K562 (cell line): Measurements from ENCODE around the gene GZF1. TPM values are rescaled to one million over a fixed set of nuclear protein-coding genes. Genes with fewer than 3 reads are reported as not detected.

Experiments
- CCNT2 ChIP-seq: IDR thresholded peaks from 2 replicates; pipeline ENCODE4 v1.6.1; 2011; ENCODE audit warnings: borderline replicate concordance, low read depth, mild to moderate bottlenecking, moderate library complexity, mixed read lengths, low read length; ENCODE audit not compliant: insufficient read length; ENCODE audit errors: extremely low read depth
- IRF2 ChIP-seq: sonication (generic); formaldehyde crosslinking; IDR thresholded peaks from 2 replicates; pipeline ENCODE4 v1.8.1; 2022; ENCODE audit warnings: mild to moderate bottlenecking, missing genetic modification reagents
- SAFB ChIP-seq: fragments of 200-400 bp; formaldehyde crosslinking; IDR thresholded peaks from 2 replicates; pipeline ENCODE4 v1.6.1; 2017; ENCODE audit warnings: low read depth, low read length, borderline replicate concordance
- ZBTB7A ChIP-seq: IDR thresholded peaks from 2 replicates; pipeline ENCODE4 v1.6.1; 2011; ENCODE audit warnings: low read depth, mild to moderate bottlenecking, low read length, moderate library complexity, borderline replicate concordance; ENCODE audit not compliant: control insufficient read depth
- ZNF316 ChIP-seq: fragments of 450-650 bp; IDR thresholded peaks from 2 replicates; pipeline ENCODE4 v1.6.1; 2016
- polyA plus RNA-seq, 8 experiments: library from polyadenylated mRNA; depleted of rRNA in 4 of 8; stranded (reverse) in 5 of 8; unstranded in 3 of 8; fragments of >200 nt; fragmentation: Nextera tagmentation in 2 of 8; fragmentation: Illumina TruSeq in 1 of 8; extraction: Ambion mirVana in 2 of 8; extraction: Trizol in 1 of 8; gene quantifications; 2 replicates each; pipeline versions ENCODE4 v1.2.1 to v1.2.3, GENCODE V29; 2011 to 2014; ENCODE audit warnings: inconsistent platforms in 1 of 8, missing spikeins in 1 of 8
- total RNA-seq, 7 experiments: library from RNA; depleted of rRNA in 6 of 7; stranded (reverse); fragments of >200 nt in 6 of 7; fragmentation: Illumina TruSeq in 2 of 7; extraction: Trizol in 2 of 7; gene quantifications; 2 replicates each; pipeline versions ENCODE4 v1.2.1 to v1.2.3, GENCODE V29; 2011 to 2021; ENCODE audit warnings: low replicate concordance in 1 of 7
- TF ChIP-seq, protein P1 (sequence below): sonication (generic); formaldehyde crosslinking; IDR thresholded peaks from 2 replicates; pipeline ENCODE4 v1.8.1; 2023; ENCODE audit warnings: mild to moderate bottlenecking, missing genetic modification reagents
- TF ChIP-seq, protein P2 (sequence below), 2 experiments: fragments of 450-650 bp; conservative IDR thresholded peaks; 2 replicates each; pipeline ENCODE4 v1.6.1; 2017; ENCODE audit warnings: mild to moderate bottlenecking in 2 of 2, moderate library complexity in 2 of 2
- TF ChIP-seq, protein P3 (sequence below): sonication (generic); formaldehyde crosslinking; IDR thresholded peaks from 2 replicates; pipeline ENCODE4 v1.9.0; 2022; ENCODE audit warnings: mild to moderate bottlenecking, missing genetic modification reagents
- TF ChIP-seq, protein P4 (sequence below): sonication (generic); formaldehyde crosslinking; IDR thresholded peaks from 2 replicates; pipeline ENCODE4 v1.9.0; 2022; ENCODE audit warnings: mild to moderate bottlenecking, missing genetic modification reagents

Gene GZF1
- total and polyA plus RNA-seq, 9 of the 15 experiments (the other 6 are each of a cell fraction or from before 2014, with no cell fraction given), result 1.2 to 15.7 (median 7.4) TPM

DNA sequence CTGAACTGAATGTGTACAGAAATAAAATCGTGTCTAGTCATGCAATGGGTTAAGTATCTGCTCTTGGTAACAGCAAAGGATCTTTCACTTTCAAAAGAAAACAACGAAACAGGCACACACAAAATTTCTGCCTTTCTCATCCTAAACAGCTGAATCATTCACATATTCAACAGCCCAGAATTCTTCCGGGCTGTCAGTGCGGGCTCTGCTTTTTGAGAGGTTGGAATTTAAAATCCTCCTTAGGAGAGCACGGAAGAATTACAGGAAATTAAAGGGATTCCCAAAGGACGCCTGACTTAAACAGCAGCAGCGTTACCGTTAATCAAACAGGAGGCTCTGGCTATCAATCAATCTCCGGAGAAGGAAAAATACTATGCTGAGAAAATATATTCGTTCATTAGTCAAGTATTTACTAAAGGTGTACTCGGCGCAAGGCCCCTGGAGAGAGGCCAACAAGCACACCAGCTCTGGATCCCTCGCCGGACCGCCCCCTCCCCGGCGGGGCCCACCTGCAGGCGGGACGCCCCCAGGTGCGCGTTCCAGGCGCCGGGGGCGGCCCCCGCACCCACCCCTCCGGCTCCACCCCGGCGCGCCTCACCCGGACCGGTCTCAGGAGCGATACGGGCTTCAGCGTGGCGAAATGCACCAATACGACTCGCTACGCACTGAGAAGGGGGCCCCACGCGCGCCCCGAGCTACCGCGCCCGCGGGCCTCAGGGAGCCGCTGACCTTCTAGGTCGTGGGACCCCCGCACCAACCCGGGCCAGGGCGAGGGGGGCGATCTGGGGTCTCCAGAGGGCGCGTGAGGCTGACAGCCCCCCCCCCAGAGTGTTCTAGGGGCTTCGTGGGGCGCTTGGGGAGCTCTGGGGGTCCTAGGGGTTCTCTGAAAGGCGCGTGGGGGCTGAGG lies 58.3 kb downstream of the GZF1 start (continued):
- TF ChIP-seq, protein P1, sequence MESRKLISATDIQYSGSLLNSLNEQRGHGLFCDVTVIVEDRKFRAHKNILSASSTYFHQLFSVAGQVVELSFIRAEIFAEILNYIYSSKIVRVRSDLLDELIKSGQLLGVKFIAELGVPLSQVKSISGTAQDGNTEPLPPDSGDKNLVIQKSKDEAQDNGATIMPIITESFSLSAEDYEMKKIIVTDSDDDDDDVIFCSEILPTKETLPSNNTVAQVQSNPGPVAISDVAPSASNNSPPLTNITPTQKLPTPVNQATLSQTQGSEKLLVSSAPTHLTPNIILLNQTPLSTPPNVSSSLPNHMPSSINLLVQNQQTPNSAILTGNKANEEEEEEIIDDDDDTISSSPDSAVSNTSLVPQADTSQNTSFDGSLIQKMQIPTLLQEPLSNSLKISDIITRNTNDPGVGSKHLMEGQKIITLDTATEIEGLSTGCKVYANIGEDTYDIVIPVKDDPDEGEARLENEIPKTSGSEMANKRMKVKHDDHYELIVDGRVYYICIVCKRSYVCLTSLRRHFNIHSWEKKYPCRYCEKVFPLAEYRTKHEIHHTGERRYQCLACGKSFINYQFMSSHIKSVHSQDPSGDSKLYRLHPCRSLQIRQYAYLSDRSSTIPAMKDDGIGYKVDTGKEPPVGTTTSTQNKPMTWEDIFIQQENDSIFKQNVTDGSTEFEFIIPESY (CRISPR knock-in tag), result no peak
- TF ChIP-seq ZBTB7A (peak; percentile 73; the same call in 1 of the 2 replicates), IRF2 (CRISPR knock-in tag) (no peak), CCNT2 (peak; percentile 35), ZNF316 (peak; percentile 87), SAFB (peak; percentile 60; the same call in 1 of the 2 replicates)
- TF ChIP-seq, protein P2, sequence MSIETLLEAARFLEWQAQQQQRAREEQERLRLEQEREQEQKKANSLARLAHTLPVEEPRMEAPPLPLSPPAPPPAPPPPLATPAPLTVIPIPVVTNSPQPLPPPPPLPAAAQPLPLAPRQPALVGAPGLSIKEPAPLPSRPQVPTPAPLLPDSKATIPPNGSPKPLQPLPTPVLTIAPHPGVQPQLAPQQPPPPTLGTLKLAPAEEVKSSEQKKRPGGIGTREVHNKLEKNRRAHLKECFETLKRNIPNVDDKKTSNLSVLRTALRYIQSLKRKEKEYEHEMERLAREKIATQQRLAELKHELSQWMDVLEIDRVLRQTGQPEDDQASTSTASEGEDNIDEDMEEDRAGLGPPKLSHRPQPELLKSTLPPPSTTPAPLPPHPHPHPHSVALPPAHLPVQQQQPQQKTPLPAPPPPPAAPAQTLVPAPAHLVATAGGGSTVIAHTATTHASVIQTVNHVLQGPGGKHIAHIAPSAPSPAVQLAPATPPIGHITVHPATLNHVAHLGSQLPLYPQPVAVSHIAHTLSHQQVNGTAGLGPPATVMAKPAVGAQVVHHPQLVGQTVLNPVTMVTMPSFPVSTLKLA (conservative IDR thresholded peaks at IDR 0.05), result peak in 1 of 2 experiments; percentile 19; a peak in 1 of 4 replicates
- TF ChIP-seq, protein P3, sequence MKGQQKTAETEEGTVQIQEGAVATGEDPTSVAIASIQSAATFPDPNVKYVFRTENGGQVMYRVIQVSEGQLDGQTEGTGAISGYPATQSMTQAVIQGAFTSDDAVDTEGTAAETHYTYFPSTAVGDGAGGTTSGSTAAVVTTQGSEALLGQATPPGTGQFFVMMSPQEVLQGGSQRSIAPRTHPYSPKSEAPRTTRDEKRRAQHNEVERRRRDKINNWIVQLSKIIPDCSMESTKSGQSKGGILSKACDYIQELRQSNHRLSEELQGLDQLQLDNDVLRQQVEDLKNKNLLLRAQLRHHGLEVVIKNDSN (CRISPR knock-in tag), result no peak
- TF ChIP-seq, protein P4, sequence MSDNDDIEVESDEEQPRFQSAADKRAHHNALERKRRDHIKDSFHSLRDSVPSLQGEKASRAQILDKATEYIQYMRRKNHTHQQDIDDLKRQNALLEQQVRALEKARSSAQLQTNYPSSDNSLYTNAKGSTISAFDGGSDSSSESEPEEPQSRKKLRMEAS (CRISPR knock-in tag), result no peak
